Activated CD8-positive, alpha-beta memory T cell treated with anti-CD3 and anti-CD28 coated beads, Interleukin-2, amount 50 U/mL, for 24 hours (primary cell): Measurements from ENCODE around the gene SIRPA.

Experiments used
- DNase-seq: peaks from one replicate; pipeline ENCODE4 v3.0.0-alpha.2; 2020; ENCODE audit errors: extremely low read depth

Gene SIRPA

GRCh38 chr20:1931830-1932229, 36.6 kb downstream of the SIRPA start:
- no peak for DNase-seq

- no peak for DNase-seq
These were observed 37.8 kb downstream of the SIRPA start for GRCh38 chr20:1932971-1933370.

- DNase-seq, result no peak
These were observed 38.3 kb downstream of the SIRPA start for GRCh38 chr20:1933465-1933870.

GRCh38 chr20:1934156-1934555, 38.9 kb downstream of the SIRPA start:
- DNase-seq, result no peak

DNA sequence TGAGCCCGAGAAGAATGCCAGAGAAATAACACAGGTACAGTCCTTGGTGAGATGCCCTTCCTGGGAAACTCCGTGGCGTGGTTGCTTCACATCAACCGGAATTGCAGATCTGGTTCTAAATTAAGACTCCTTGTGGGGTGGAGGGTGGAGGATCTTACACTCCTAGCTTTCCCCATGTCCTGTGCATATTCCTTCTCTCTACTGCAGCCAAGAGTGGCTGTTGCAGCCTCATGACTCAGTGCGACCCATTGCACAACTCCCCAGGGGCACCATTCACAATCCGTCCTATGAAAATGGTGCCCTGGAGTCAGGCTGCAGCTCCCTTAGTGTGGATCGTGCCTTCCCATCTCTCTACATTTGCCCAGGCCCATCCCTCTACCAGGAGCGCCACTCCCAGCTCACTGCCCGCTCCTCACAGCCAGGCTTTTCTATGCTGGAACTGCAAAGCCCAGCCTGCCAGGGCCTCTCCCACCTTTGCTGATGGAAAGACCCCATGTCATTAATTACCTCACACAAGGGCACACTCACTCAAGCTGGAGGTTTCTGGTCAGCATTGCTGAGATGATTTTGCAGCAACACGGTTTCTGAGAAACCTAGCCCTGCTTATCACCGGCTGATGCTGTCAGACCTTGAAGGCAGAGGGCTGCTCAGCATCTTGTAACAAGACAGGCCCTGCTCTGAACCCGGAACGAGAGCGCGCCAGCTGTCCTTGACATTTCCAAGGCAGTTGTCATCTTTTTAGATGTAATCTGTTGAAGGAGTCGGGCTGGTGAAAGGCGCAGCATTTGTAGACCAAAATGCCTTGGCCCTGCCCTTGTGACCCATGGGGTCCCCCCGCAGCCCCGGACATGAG, 39.7 kb downstream of the SIRPA start:
- no peak for DNase-seq

DNA sequence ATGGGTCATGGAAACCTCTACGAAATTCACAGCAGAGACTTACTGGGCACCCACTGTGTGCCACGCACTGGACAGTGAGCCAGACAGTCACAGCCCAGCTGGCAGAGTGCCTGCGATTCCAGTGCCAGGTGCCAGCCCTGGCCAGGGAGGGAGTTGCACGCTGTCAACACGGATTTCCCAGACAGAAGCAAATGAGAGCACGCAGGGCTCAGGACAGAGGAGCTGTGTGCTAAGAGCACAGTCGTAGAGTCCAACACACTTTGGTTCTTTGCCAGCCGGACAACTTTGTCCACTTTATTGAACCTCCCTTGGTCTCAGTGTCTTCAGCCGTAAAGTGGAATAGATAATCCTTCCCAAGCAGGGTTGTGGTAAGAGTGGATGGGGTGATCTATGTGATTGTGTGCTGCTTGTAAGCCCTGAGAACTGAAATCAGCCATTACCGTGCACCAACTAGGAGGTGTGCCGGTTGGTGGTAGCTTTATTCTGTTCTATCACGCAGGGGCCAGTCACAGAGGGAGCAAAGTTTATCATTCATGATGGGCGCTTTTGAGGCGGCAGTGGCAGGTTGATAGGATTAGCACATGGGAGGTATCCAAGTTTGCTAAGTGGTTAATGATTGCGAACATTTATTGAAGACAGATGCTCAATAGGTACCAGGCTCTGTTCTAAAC, 40.6 kb downstream of the SIRPA start:
- no peak for DNase-seq

GRCh38 chr20:1937316-1937976, 42.2 kb downstream of the SIRPA start:
- no peak for DNase-seq

DNA sequence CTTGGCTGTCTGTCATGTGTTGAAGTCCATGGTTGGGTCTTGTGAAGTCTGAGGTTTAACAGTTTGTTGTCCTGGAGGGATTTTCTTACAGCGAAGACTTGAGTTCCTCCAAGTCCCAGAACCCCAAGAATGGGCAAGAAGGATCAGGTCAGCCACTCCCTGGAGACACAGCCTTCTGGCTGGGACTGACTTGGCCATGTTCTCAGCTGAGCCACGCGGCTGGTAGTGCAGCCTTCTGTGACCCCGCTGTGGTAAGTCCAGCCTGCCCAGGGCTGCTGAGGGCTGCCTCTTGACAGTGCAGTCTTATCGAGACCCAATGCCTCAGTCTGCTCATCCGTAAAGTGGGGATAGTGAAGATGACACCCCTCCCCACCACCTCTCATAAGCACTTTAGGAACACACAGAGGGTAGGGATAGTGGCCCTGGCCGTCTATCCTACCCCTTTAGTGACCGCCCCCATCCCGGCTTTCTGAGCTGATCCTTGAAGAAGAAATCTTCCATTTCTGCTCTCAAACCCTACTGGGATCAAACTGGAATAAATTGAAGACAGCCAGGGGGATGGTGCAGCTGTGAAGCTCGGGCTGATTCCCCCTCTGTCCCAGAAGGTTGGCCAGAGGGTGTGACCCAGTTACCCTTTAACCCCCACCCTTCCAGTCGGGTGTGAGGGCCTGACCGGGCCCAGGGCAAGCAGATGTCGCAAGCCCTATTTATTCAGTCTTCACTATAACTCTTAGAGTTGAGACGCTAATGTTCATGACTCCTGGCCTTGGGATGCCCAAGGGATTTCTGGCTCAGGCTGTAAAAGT, 43.5 kb downstream of the SIRPA start:
- no peak for DNase-seq

DNA sequence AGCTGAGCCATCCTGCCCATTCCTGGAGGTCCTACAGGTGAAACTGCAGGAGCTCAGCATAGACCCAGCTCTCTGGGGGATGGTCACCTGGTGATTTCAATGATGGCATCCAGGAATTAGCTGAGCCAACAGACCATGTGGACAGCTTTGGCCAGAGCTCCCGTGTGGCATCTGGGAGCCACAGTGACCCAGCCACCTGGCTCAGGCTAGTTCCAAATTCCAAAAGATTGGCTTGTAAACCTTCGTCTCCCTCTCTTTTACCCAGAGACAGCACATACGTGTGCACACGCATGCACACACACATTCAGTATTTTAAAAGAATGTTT, 44.0 kb downstream of the SIRPA start:
- no peak for DNase-seq

DNA sequence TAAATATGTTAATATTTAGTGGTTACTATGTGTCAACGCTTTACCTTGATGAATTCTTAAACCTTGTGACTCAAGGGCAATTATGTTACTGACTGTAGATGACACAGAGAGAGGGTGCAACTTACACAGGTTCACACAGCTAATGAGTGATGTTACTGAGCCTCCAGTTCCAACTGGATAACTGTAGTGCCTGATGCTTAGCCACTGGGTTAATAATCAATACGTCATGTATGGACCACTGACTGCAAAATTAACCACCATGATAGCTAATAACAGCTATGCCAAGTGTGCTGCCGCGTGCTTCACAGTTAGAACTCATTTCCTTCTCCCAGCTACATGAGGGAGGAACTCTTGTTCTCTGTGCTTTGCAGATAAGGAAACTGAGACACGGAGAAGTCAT, 45.4 kb downstream of the SIRPA start:
- DNase-seq, result no peak

DNA sequence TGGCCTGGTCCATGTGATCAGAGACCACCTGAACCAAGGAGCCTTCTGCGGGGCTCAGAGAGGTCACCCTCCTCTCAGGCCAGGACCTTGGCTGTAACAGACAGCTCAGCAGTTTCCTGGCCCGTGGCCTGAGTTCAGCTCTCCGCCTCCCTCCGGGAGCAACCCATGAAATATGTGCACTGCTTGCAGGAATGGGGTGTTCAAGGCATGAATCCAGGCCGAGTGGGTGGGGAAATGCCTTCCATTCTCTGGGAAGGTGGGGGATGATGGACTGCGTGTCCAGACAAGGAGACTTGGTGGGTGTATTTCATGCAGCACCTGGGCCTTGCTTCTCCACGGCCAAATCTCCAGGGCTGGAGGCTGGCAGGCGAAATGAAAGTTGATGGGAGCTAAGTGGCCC, 46.0 kb downstream of the SIRPA start:
- DNase-seq, result no peak

DNA sequence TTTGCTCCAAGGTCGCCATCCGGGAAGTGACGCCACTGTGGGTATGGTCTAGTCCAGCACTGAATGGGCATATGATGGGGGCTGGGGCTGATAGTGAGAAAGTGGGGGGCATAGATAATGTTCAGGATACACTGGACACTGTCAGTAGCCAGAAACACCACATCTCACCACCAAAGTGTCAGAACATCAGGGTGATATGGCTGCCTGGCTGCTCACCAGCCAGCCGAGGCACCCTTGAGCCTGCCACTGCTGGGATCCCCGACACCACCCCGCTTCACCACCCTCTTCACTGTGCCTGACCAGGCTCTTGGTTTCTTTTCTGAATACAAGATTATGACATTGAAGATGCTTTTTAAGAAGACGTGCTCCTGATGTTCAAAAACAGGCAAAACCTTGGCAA, 46.9 kb downstream of the SIRPA start:
- DNase-seq, result no peak

DNA sequence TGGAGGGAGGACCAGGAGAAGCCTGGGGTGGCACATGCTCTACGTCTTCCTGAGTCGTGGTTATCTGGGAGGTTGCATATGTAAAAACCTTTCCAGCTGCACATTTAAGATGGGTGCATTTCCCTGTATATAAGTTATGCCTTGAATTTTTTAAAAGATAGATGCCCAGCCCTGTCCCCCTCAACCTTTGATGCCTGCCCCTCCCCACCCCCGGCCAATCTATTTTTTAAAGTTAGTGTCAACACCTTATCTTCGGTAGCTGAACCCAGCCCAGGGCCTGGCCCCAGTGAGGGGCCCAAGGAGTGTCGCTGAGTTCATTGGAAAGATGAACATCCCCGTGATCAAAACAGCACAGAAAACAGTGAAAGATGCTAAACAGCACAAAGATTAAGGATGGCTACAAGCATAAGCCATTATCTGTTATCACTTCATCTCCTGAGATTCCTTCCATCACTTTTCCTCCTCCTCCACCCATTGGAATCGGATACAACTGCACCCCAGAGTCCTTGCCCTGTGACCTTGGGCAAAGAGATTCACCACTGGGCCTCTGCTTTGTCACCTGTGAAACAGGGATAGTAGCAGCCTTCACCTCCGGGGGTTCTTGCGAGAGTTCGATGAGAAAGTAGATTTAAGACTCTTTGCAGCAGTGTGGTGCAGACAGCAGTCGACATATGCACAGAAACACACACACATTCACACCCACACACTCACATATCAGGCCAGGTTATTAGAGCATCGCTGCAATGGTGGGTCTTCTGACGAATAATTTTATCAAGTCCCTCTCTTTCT, 47.5 kb downstream of the SIRPA start:
- DNase-seq, result no peak

DNA sequence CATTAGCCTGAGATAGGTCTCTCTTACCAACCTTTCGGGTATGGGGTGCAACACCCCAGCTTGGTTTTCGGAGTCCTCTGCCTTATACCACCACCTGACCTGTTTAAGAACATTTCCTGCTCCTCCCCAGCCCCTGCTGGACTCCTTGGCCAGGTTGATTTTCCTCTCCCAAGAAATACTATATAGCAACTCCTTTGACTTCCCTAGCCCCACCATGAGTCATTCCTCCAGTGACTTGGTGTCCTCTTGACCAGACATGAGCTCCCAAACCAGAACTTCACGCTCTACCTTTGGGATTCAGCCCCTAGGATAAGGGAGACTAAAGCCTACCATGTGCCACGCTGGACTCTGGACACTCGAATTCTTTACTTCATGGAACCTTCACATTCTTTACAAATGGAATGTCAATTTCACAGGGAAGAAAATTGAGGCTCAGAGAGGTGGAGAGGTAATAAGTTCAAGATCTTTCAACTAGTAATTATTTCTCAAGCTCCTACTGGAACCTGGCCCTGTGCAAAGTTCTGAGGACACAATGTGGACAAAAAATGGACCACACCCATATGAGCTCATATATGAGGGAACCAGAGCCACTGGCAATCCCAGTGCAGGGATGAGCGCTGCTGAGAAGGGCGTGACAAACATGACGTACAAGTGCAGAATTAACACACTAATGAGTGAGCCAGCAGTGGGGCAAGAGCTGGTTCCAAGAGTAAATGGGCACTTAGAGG, 48.2 kb downstream of the SIRPA start:
- no peak for DNase-seq

- DNase-seq, result no peak
These were observed 49.3 kb downstream of the SIRPA start for GRCh38 chr20:1944345-1945091.

- no peak for DNase-seq
These were observed 50.0 kb downstream of the SIRPA start for GRCh38 chr20:1945134-1945618.

- no peak for DNase-seq
These were observed 50.5 kb downstream of the SIRPA start for GRCh38 chr20:1945660-1946059.

- no peak for DNase-seq
These were observed 51.2 kb downstream of the SIRPA start for GRCh38 chr20:1946442-1946761.

GRCh38 chr20:1946762-1947534, 51.7 kb downstream of the SIRPA start:
- DNase-seq, result no peak
